ENCODE measurements around the gene LLGL2.

The LLGL2 gene

GRCh38 chr17:75553295-75554110 is 28.0 kb downstream of the LLGL2 start:
- no peak for DNase-seq

GRCh38 chr17:75555679-75556153 is 30.2 kb downstream of the LLGL2 start:
- DNase-seq: no peak

GRCh38 chr17:75557075-75557851 is 31.8 kb downstream of the LLGL2 start:
- DNase-seq: no peak

GRCh38 chr17:75557852-75558665 is 32.6 kb downstream of the LLGL2 start:
- DNase-seq: no peak

GRCh38 chr17:75558666-75559530 is 33.4 kb downstream of the LLGL2 start:
- DNase-seq: no peak

- DNase-seq: no peak
Measured at GRCh38 chr17:75559958-75560533, 34.5 kb downstream of the LLGL2 start.

GRCh38 chr17:75561927-75562603 is 36.6 kb downstream of the LLGL2 start:
- DNase-seq: no peak

- no peak for DNase-seq
Measured at GRCh38 chr17:75563063-75563758, 37.7 kb downstream of the LLGL2 start.

GRCh38 chr17:75564195-75564594 is 38.7 kb downstream of the LLGL2 start:
- DNase-seq: no peak

- DNase-seq: no peak
Measured at GRCh38 chr17:75565066-75565465, 39.6 kb downstream of the LLGL2 start.

GRCh38 chr17:75565618-75566017 is 40.1 kb downstream of the LLGL2 start:
- no peak for DNase-seq

- DNase-seq: no peak
Measured at GRCh38 chr17:75566416-75566815, 40.9 kb downstream of the LLGL2 start.

- no peak for DNase-seq
Measured at GRCh38 chr17:75566834-75567233, 41.3 kb downstream of the LLGL2 start.

GRCh38 chr17:75568412-75569255 is 43.1 kb downstream of the LLGL2 start:
- DNase-seq: no peak

GRCh38 chr17:75570034-75570676 is 44.7 kb downstream of the LLGL2 start:
- DNase-seq: no peak

- no peak for DNase-seq
Measured at GRCh38 chr17:75570772-75571171, 45.3 kb downstream of the LLGL2 start.

- no peak for DNase-seq
Measured at GRCh38 chr17:75571197-75571884, 45.8 kb downstream of the LLGL2 start.

GRCh38 chr17:75571885-75572215 is 46.4 kb downstream of the LLGL2 start:
- no peak for DNase-seq

Data from effector CD4-positive, alpha-beta T cell (primary cell).